Activated CD4-positive, alpha-beta T cell treated with anti-CD3 and anti-CD28 coated beads, Interleukin-2, amount 10 ng/mL, durations not matched to agents 7 days and 5 days (primary cell): ENCODE data around the gene AQP3. TPM values are rescaled to one million over a fixed set of nuclear protein-coding genes. Genes with fewer than 3 reads are reported as not detected.
"Not testable (repeated sequence)": the region's sequence is repeated elsewhere in the genome, so short reads cannot be mapped to it uniquely, and the experiment has no call there.

Experiments
- CTCF ChIA-PET: fragments of 350-600 bp; sonication (Branson Sonifier 250); formaldehyde crosslinking; loops from one replicate; lab custom pipeline; 2021; ENCODE audit warnings: antibody characterized with exemption; lab: Charles Lee
- POLR2A ChIA-PET: fragments of 350-600 bp; sonication (Branson Sonifier 250); formaldehyde crosslinking; loops from one replicate; lab custom pipeline; 2021; ENCODE audit warnings: antibody characterized with exemption; lab: Charles Lee
- DNase-seq: peaks from one replicate; pipeline ENCODE4 v3.0.0-alpha.2; 2020
- H3K27ac Mint-ChIP-seq: one replicate; pipeline ENCODE4 v1.8.0; 2021; ENCODE audit warnings: mild to moderate bottlenecking, moderate library complexity, mixed read lengths
- H3K27me3 Mint-ChIP-seq: one replicate; pipeline ENCODE4 v1.8.0; 2021; ENCODE audit warnings: mixed read lengths
- H3K36me3 Mint-ChIP-seq: one replicate; pipeline ENCODE4 v1.8.0; 2021; ENCODE audit warnings: low read depth, mixed read lengths
- H3K4me1 Mint-ChIP-seq: one replicate; pipeline ENCODE4 v1.8.0; 2021; ENCODE audit warnings: mixed read lengths
- H3K4me3 Mint-ChIP-seq: one replicate; pipeline ENCODE4 v1.8.0; 2021; ENCODE audit warnings: mild to moderate bottlenecking, moderate library complexity, mixed read lengths
- H3K9me3 Mint-ChIP-seq: one replicate; pipeline ENCODE4 v1.8.0; 2021; ENCODE audit warnings: mixed read lengths
- total RNA-seq, 2 experiments: library from RNA; stranded (reverse); gene quantifications; one replicate each; pipeline ENCODE4 v1.2.3, GENCODE V29; 2021

The AQP3 gene
- total RNA-seq, 2 experiments from 2014 or later: 190 to 194 TPM

GRCh38 chr9:33419708-33420303 lies 27.6 kb downstream of the AQP3 start:
- DNase-seq: no peak
- Mint-ChIP-seq H3K36me3 (no peaks in the 10 kb centered on the region), H3K4me3 (no peak overlapping the region), H3K27ac (peak overlapping the region; percentile 14), H3K4me1 (peaks cover 50% of the 10 kb centered on the region), H3K27me3 (peaks cover 5% of the 10 kb centered on the region), H3K9me3 (no peaks in the 10 kb centered on the region)
- POLR2A ChIA-PET: no interaction called here
- CTCF ChIA-PET: interaction anchor here (0.5 to 11.3 kb wide), 5 partner anchors 13 to 899 kb away, joined by 3 to 132 read pairs (median 5); partner anchors contain the start of gene AQP3

GRCh38 chr9:33418090-33418489 lies 29.3 kb downstream of the AQP3 start:
- Mint-ChIP-seq H3K4me3 (no peak overlapping the region), H3K27ac (peak overlapping the region; percentile 99), H3K9me3 (no peaks in the 10 kb centered on the region), H3K4me1 (peaks cover 62% of the 10 kb centered on the region), H3K27me3 (peaks cover 5% of the 10 kb centered on the region), H3K36me3 (no peaks in the 10 kb centered on the region)
- no peak for DNase-seq
- POLR2A ChIA-PET: no interaction called here
- CTCF ChIA-PET: interaction anchor here (1.0 to 11.3 kb wide), 4 partner anchors 15 to 55 kb away, joined by 3 to 132 read pairs (median 31); partner anchors contain the start of genes AQP3 and NOL6

GRCh38 chr9:33416996-33417395 lies 30.4 kb downstream of the AQP3 start:
- peak overlapping the region; percentile 7 for H3K4me3 Mint-ChIP-seq

GRCh38 chr9:33415501-33416038 lies 31.8 kb downstream of the AQP3 start:
- DNase-seq: peak; percentile 98
- Mint-ChIP-seq H3K9me3 (no peaks in the 10 kb centered on the region), H3K4me1 (peaks cover 61% of the 10 kb centered on the region), H3K36me3 (no peaks in the 10 kb centered on the region), H3K4me3 (peak overlapping the region; percentile 59), H3K27ac (peak overlapping the region; percentile 99), H3K27me3 (peaks cover 5% of the 10 kb centered on the region)
- POLR2A ChIA-PET: interaction anchor here (1.3 kb wide), 1 partner anchor 31 kb away, joined by 9 read pairs; the partner anchor contains the start of gene AQP3
- CTCF ChIA-PET: interaction anchor here (0.6 to 11.3 kb wide), 28 partner anchors 8 to 863 kb away, joined by 3 to 132 read pairs (median 4); partner anchors contain the start of genes AQP3, AQP7 and NOL6

More at GRCh38 chr9:33416996-33417395, 30.4 kb downstream of the AQP3 start:
- H3K36me3 Mint-ChIP-seq: no peaks in the 10 kb centered on the region
- H3K27me3 Mint-ChIP-seq: peaks cover 5% of the 10 kb centered on the region
- ChIA-PET POLR2A (no interaction called here), CTCF (interaction anchor here (0.9 to 11.3 kb wide), 9 partner anchors 10 to 130 kb away, joined by 3 to 132 read pairs (median 19); partner anchors contain the start of genes AQP3 and AQP7)
- peaks cover 62% of the 10 kb centered on the region for H3K4me1 Mint-ChIP-seq
- H3K9me3 Mint-ChIP-seq: no peaks in the 10 kb centered on the region
- peak; percentile 48 for DNase-seq
- peak overlapping the region; percentile 99 for H3K27ac Mint-ChIP-seq

- Mint-ChIP-seq H3K9me3 (no peaks in the 10 kb centered on the region), H3K4me3 (peak overlapping the region; percentile 59), H3K4me1 (peaks cover 56% of the 10 kb centered on the region), H3K36me3 (no peaks in the 10 kb centered on the region), H3K27ac (peak overlapping the region; percentile 99), H3K27me3 (no peaks in the 10 kb centered on the region)
- DNase-seq: no peak
- ChIA-PET POLR2A (no interaction called here), CTCF (interaction anchor here (0.6 to 11.3 kb wide), 24 partner anchors 11 to 862 kb away, joined by 3 to 132 read pairs (median 4); partner anchors contain the start of genes AQP3, AQP7 and NOL6)
These were observed 32.4 kb downstream of the AQP3 start for GRCh38 chr9:33414889-33415500.

- no peak overlapping the region for H3K4me3 Mint-ChIP-seq
- H3K36me3 Mint-ChIP-seq: no peaks in the 10 kb centered on the region
- DNase-seq: no peak
- H3K4me1 Mint-ChIP-seq: peaks cover 54% of the 10 kb centered on the region
- H3K9me3 Mint-ChIP-seq: no peaks in the 10 kb centered on the region
- no peaks in the 10 kb centered on the region for H3K27me3 Mint-ChIP-seq
- POLR2A ChIA-PET: no interaction called here
- peak overlapping the region; percentile 99 for H3K27ac Mint-ChIP-seq
- CTCF ChIA-PET: interaction anchor here (1.2 to 11.3 kb wide), 7 partner anchors 10 to 50 kb away, joined by 3 to 132 read pairs (median 14); partner anchors contain the start of genes AQP3 and AQP7
These were observed 33.1 kb downstream of the AQP3 start for GRCh38 chr9:33414268-33414667.

- ChIA-PET POLR2A (no interaction called here), CTCF (interaction anchor here (1.2 to 1.7 kb wide), 2 partner anchors 8 to 118 kb away, joined by 3 to 5 read pairs; partner anchors contain the start of gene NFX1)
- DNase-seq: no peak
- H3K27ac Mint-ChIP-seq: peak overlapping the region; percentile 41
- peaks cover 18% of the 10 kb centered on the region for H3K4me1 Mint-ChIP-seq
- H3K27me3 Mint-ChIP-seq: peaks cover 2% of the 10 kb centered on the region
- no peak overlapping the region for H3K4me3 Mint-ChIP-seq
- H3K36me3 Mint-ChIP-seq: no peaks in the 10 kb centered on the region
- no peaks in the 10 kb centered on the region for H3K9me3 Mint-ChIP-seq
These were observed 39.3 kb downstream of the AQP3 start for GRCh38 chr9:33408087-33408486.

GRCh38 chr9:33407061-33407460 lies 40.3 kb downstream of the AQP3 start:
- Mint-ChIP-seq H3K4me3 (no peak overlapping the region), H3K36me3 (no peaks in the 10 kb centered on the region), H3K27ac (no peak overlapping the region), H3K27me3 (peaks cover 2% of the 10 kb centered on the region), H3K4me1 (peaks cover 19% of the 10 kb centered on the region), H3K9me3 (no peaks in the 10 kb centered on the region)
- POLR2A ChIA-PET: no interaction called here
- DNase-seq: no peak
- CTCF ChIA-PET: interaction anchor here (0.7 to 1.7 kb wide), 3 partner anchors 9 to 32 kb away, joined by 3 to 5 read pairs (median 3); no protein-coding TSS in a partner anchor

GRCh38 chr9:33404788-33405362 lies 42.5 kb downstream of the AQP3 start:
- ChIA-PET CTCF (interaction anchor here (1.4 to 4.8 kb wide), 7 partner anchors 10 to 118 kb away, joined by 3 to 51 read pairs (median 7); no protein-coding TSS in a partner anchor), POLR2A (interaction anchor here (0.6 kb wide), 1 partner anchor 224 kb away, joined by 6 read pairs; no protein-coding TSS in a partner anchor)
- Mint-ChIP-seq H3K36me3 (no peaks in the 10 kb centered on the region), H3K4me1 (peaks cover 18% of the 10 kb centered on the region), H3K4me3 (no peak overlapping the region), H3K27me3 (peaks cover 2% of the 10 kb centered on the region), H3K9me3 (no peaks in the 10 kb centered on the region), H3K27ac (no peak overlapping the region)
- no peak for DNase-seq

GRCh38 chr9:33403941-33404787 lies 43.2 kb downstream of the AQP3 start:
- DNase-seq: no peak
- no peaks in the 10 kb centered on the region for H3K9me3 Mint-ChIP-seq
- ChIA-PET POLR2A (no interaction called here), CTCF (interaction anchor here (0.8 to 4.8 kb wide), 11 partner anchors 11 to 117 kb away, joined by 3 to 51 read pairs (median 5); partner anchors contain the start of gene AQP3)
- no peak overlapping the region for H3K4me3 Mint-ChIP-seq
- peaks cover 18% of the 10 kb centered on the region for H3K4me1 Mint-ChIP-seq
- peaks cover 2% of the 10 kb centered on the region for H3K27me3 Mint-ChIP-seq
- H3K36me3 Mint-ChIP-seq: no peaks in the 10 kb centered on the region
- H3K27ac Mint-ChIP-seq: peak overlapping the region; percentile 47

GRCh38 chr9:33402371-33402770 lies 45.0 kb downstream of the AQP3 start, which contains the start of gene AQP7:
Gene AQP7, minus strand, starts transcription at chr9:33402568. Its CDS starts 1,306 bp downstream, at chr9:33401262.
- H3K36me3 Mint-ChIP-seq, DNase-seq, H3K4me3 Mint-ChIP-seq, H3K9me3 Mint-ChIP-seq, H3K27me3 Mint-ChIP-seq, POLR2A ChIA-PET: not testable (repeated sequence)
- peak within 1 kb of the TSS; percentile 57 for H3K27ac Mint-ChIP-seq
- H3K4me1 Mint-ChIP-seq: peaks cover 18% of the 10 kb centered on the region
- CTCF ChIA-PET: interaction anchor here (1.3 to 4.8 kb wide), 5 partner anchors 13 to 70 kb away, joined by 4 to 51 read pairs (median 18); partner anchors contain the start of gene AQP3
